OCI-LY1 (cell line): Measurements from ENCODE around the gene PLD6.

Experiments
- H2AFZ ChIP-seq: fragments of 200-600 bp; sonication (generic), shearing (Covaris generic); 2 replicates; pipeline ENCODE4 v1.6.0; 2014; ENCODE audit warnings: antibody characterized with exemption, mild to moderate bottlenecking, low read length
- H3F3A ChIP-seq: fragments of 200-600 bp; sonication (generic), shearing (Covaris generic); 2 replicates; pipeline ENCODE4 v1.6.0; 2014; ENCODE audit warnings: mild to moderate bottlenecking, antibody characterized with exemption, low read length, moderate library complexity; ENCODE audit not compliant: insufficient read depth
- H3K27ac ChIP-seq: fragments of 200-600 bp; sonication (generic); 2 replicates; pipeline ENCODE4 v1.5.1; 2014; ENCODE audit warnings: low read length, mixed run types, mild to moderate bottlenecking, low read depth; ENCODE audit not compliant: poor library complexity, severe bottlenecking
- H3K27me3 ChIP-seq: fragments of 200-600 bp; sonication (generic); 2 replicates; pipeline ENCODE4 v1.6.0; 2014; ENCODE audit warnings: antibody characterized with exemption, mild to moderate bottlenecking, low read length, moderate library complexity; ENCODE audit not compliant: insufficient read depth
- H3K36me3 ChIP-seq: fragments of 200-600 bp; sonication (generic); 2 replicates; pipeline ENCODE4 v1.6.1; 2014; ENCODE audit warnings: mild to moderate bottlenecking, antibody characterized with exemption, low read length, moderate library complexity, mixed read lengths; ENCODE audit not compliant: insufficient read depth
- H3K4me1 ChIP-seq: fragments of 200-600 bp; sonication (generic); 2 replicates; pipeline ENCODE4 v1.5.1; 2014; ENCODE audit warnings: mild to moderate bottlenecking, low read length, moderate library complexity; ENCODE audit not compliant: insufficient read depth, severe bottlenecking
- H3K4me2 ChIP-seq: fragments of 200-600 bp; sonication (generic), shearing (Covaris generic); 2 replicates; pipeline ENCODE4 v1.6.1; 2014; ENCODE audit warnings: low read length
- H3K4me3 ChIP-seq: fragments of 200-600 bp; sonication (generic); 2 replicates; pipeline ENCODE4 v1.5.1; 2014; ENCODE audit warnings: low read length, low read depth, mild to moderate bottlenecking, mixed read lengths; ENCODE audit not compliant: poor library complexity, severe bottlenecking
- H3K79me2 ChIP-seq: fragments of 200-600 bp; shearing (Covaris generic); 2 replicates; pipeline ENCODE4 v1.6.1; 2016; ENCODE audit warnings: mixed run types, low read length, mixed read lengths; ENCODE audit not compliant: insufficient read depth
- H3K9ac ChIP-seq: fragments of 200-600 bp; sonication (generic), shearing (Covaris generic); 2 replicates; pipeline ENCODE4 v1.6.1; 2014; ENCODE audit warnings: mild to moderate bottlenecking, low read length, mixed read lengths
- H3K9me2 ChIP-seq: fragments of 200-600 bp; sonication (generic), shearing (Covaris generic); 2 replicates; pipeline ENCODE4 v1.6.1; 2014; ENCODE audit warnings: low read depth, mild to moderate bottlenecking, low read length, mixed read lengths
- H3K9me3 ChIP-seq: fragments of 200-600 bp; shearing (Covaris generic); 2 replicates; pipeline ENCODE4 v1.6.1; 2014; ENCODE audit warnings: low read length, mixed read lengths
- H4K20me1 ChIP-seq: fragments of 200-600 bp; sonication (generic), shearing (Covaris generic); 2 replicates; pipeline ENCODE4 v1.6.0; 2016; ENCODE audit warnings: mild to moderate bottlenecking, low read length; ENCODE audit not compliant: insufficient read depth
- EZH2 ChIP-seq: fragments of 200-600 bp; sonication (generic), shearing (Covaris generic); IDR thresholded peaks from 2 replicates; pipeline ENCODE4 v1.8.0; 2017; ENCODE audit warnings: borderline replicate concordance, mixed run types, mild to moderate bottlenecking, antibody characterized with exemption, low read length, moderate library complexity, mixed read lengths
- TF ChIP-seq, protein P1 (sequence below): fragments of 200-600 bp; sonication (generic), shearing (Covaris generic); IDR thresholded peaks from 2 replicates; pipeline ENCODE4 v1.5.1; 2017; ENCODE audit warnings: mild to moderate bottlenecking, antibody characterized with exemption, low read length, moderate library complexity, mixed read lengths

Gene PLD6

GRCh38 chr17:17152385-17152784, 53.7 kb downstream of the PLD6 start:
- no peaks in the 10 kb centered on the region for H4K20me1 ChIP-seq
- H3K9me3 ChIP-seq = no peaks in the 10 kb centered on the region
- H3K9ac ChIP-seq = no peak overlapping the region
- no peak overlapping the region for H2AFZ ChIP-seq
- no peak overlapping the region for H3K4me3 ChIP-seq
- H3K4me2 ChIP-seq = no peak overlapping the region
- no peak overlapping the region for H3K27ac ChIP-seq
- H3K9me2 ChIP-seq = no peaks in the 10 kb centered on the region
- TF ChIP-seq EZH2 = no peak
- TF ChIP-seq, protein P1, sequence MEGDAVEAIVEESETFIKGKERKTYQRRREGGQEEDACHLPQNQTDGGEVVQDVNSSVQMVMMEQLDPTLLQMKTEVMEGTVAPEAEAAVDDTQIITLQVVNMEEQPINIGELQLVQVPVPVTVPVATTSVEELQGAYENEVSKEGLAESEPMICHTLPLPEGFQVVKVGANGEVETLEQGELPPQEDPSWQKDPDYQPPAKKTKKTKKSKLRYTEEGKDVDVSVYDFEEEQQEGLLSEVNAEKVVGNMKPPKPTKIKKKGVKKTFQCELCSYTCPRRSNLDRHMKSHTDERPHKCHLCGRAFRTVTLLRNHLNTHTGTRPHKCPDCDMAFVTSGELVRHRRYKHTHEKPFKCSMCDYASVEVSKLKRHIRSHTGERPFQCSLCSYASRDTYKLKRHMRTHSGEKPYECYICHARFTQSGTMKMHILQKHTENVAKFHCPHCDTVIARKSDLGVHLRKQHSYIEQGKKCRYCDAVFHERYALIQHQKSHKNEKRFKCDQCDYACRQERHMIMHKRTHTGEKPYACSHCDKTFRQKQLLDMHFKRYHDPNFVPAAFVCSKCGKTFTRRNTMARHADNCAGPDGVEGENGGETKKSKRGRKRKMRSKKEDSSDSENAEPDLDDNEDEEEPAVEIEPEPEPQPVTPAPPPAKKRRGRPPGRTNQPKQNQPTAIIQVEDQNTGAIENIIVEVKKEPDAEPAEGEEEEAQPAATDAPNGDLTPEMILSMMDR = no peak
- no peaks in the 10 kb centered on the region for H3K79me2 ChIP-seq
- H3K4me1 ChIP-seq = peaks cover 7% of the 10 kb centered on the region
- no peaks in the 10 kb centered on the region for H3F3A ChIP-seq
- no peaks in the 10 kb centered on the region for H3K27me3 ChIP-seq
- H3K36me3 ChIP-seq = peaks cover 73% of the 10 kb centered on the region

- Histone ChIP-seq H3K4me2 (no peak overlapping the region), H4K20me1 (no peaks in the 10 kb centered on the region), H3K9me2 (no peaks in the 10 kb centered on the region), H3K79me2 (no peaks in the 10 kb centered on the region), H2AFZ (no peak overlapping the region), H3K4me1 (peaks cover 7% of the 10 kb centered on the region), H3K9ac (no peak overlapping the region), H3K4me3 (no peak overlapping the region), H3F3A (no peaks in the 10 kb centered on the region), H3K27me3 (no peaks in the 10 kb centered on the region), H3K9me3 (no peaks in the 10 kb centered on the region), H3K27ac (no peak overlapping the region), H3K36me3 (peaks cover 74% of the 10 kb centered on the region)
- TF ChIP-seq, protein P1 = no peak
- no peak for TF ChIP-seq EZH2
Observed at GRCh38 chr17:17151962-17152361, 54.2 kb downstream of the PLD6 start.

DNA sequence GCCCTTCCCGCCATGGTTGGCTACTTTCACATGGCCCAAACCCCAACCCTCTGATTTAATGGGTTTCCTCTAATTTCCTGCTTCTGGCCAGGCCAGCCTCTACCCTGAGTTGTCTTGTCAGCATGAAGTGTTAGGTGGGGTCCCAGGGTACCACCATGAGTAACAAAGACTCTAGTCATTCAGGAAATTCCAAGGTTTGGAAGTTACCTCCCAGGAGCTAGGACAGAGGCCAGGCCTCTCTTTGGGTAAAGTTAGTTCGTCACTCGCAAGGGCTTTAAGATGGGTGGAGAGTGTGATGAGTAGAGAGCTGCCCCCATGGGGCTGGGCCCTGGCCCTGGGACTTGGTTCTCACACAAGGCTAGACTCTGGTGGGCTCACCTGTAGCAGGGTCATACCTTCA, 54.6 kb downstream of the PLD6 start:
- Histone ChIP-seq H3F3A (no peaks in the 10 kb centered on the region), H3K9me2 (no peaks in the 10 kb centered on the region), H3K4me2 (no peak overlapping the region), H3K4me1 (peaks cover 7% of the 10 kb centered on the region), H3K9ac (no peak overlapping the region), H3K9me3 (no peaks in the 10 kb centered on the region), H3K4me3 (no peak overlapping the region), H3K27ac (no peak overlapping the region), H3K79me2 (no peaks in the 10 kb centered on the region), H3K27me3 (no peaks in the 10 kb centered on the region), H4K20me1 (no peaks in the 10 kb centered on the region), H2AFZ (no peak overlapping the region), H3K36me3 (peaks cover 73% of the 10 kb centered on the region)
- TF ChIP-seq, protein P1 = no peak
- no peak for TF ChIP-seq EZH2
